Right atrium auricular region (tissue), 2 donors: ENCODE measurements around the gene GADD45B. TPM values are rescaled to one million over a fixed set of nuclear protein-coding genes. Genes with fewer than 3 reads are reported as not detected.
A peak's percentile ranks its signal among the peaks of the same experiment; 100 is the strongest.

ENCODE experiments used
- DNase-seq: peaks from one replicate; pipeline ENCODE4 v3.0.0-alpha.2; 2019; ENCODE audit warnings: low spot score
- H3K27ac ChIP-seq, 2 donors: fragments of 200-600 bp; sonication (generic); 1 replicate in 1 of 2; 2 replicates in 1 of 2; pipeline ENCODE4 v1.5.1; 2016 to 2019
- H3K27me3 ChIP-seq, 2 donors: fragments of 200-600 bp; sonication (generic); one replicate each; pipeline versions ENCODE4 v1.5.1 to v1.6.0; 2017 to 2019
- H3K36me3 ChIP-seq: fragments of 200-600 bp; sonication (generic); one replicate; pipeline ENCODE4 v1.5.1; 2016
- H3K4me1 ChIP-seq, 2 donors: fragments of 200-600 bp; sonication (generic); one replicate each; pipeline versions ENCODE4 v1.5.1 to v1.6.0; 2017 to 2019
- H3K4me3 ChIP-seq, 2 donors: fragments of 200-600 bp; sonication (generic); 1 replicate in 1 of 2; 2 replicates in 1 of 2; pipeline ENCODE4 v1.5.1; 2017 to 2019; ENCODE audit warnings: mild to moderate bottlenecking in 1 of 2, moderate library complexity in 1 of 2
- H3K9me3 ChIP-seq, 2 donors: fragments of 200-600 bp; sonication (generic); one replicate each; pipeline ENCODE4 v1.5.1; 2019
- CTCF ChIP-seq, 2 donors: fragments of 200-600 bp; sonication (generic); IDR thresholded peaks; one replicate each; pipeline ENCODE4 v1.5.1; 2019; ENCODE audit warnings: antibody characterized with exemption in 2 of 2
- total RNA-seq, 2 donors: library from RNA; depleted of rRNA; stranded (reverse); fragments of >200 nt; gene quantifications; one replicate each; pipeline ENCODE4 v1.1.0, GENCODE V29; 2016

Gene GADD45B
- total RNA-seq, 2 donors from 2014 or later = 205 to 218 TPM

- Histone ChIP-seq H3K4me3 (peak overlapping the region in 1 of 2 donors; percentile 76), H3K27ac (peak overlapping the region in 1 of 2 donors; percentile 99), H3K36me3 (peaks cover 21% of the 10 kb centered on the region), H3K4me1 (peaks cover 0 to 39% of the 10 kb centered on the region in 2 donors), H3K27me3 (no peaks in the 10 kb centered on the region), H3K9me3 (no peaks in the 10 kb centered on the region)
- no peak for DNase-seq
- TF ChIP-seq CTCF (IDR thresholded peaks at IDR 0.05) = no peak
These were observed 46.9 kb upstream of the GADD45B start for GRCh38 chr19:2428756-2429711.

GRCh38 chr19:2429917-2430535, 45.9 kb upstream of the GADD45B start:
- Histone ChIP-seq H3K27me3 (no peaks in the 10 kb centered on the region), H3K27ac (no peak overlapping the region), H3K4me1 (peaks cover 0 to 33% of the 10 kb centered on the region in 2 donors), H3K9me3 (no peaks in the 10 kb centered on the region), H3K36me3 (peaks cover 31% of the 10 kb centered on the region), H3K4me3 (no peak overlapping the region)
- no peak for DNase-seq
- TF ChIP-seq CTCF (IDR thresholded peaks at IDR 0.05) = no peak

- H3K4me1 ChIP-seq = peaks cover 0 to 18% of the 10 kb centered on the region in 2 donors
- no peak for TF ChIP-seq CTCF (IDR thresholded peaks at IDR 0.05)
- H3K9me3 ChIP-seq = no peaks in the 10 kb centered on the region
- no peak for DNase-seq
- no peak overlapping the region for H3K4me3 ChIP-seq
- H3K27me3 ChIP-seq = no peaks in the 10 kb centered on the region
- H3K27ac ChIP-seq = no peak overlapping the region
- H3K36me3 ChIP-seq = peaks cover 29% of the 10 kb centered on the region
These were observed 44.4 kb upstream of the GADD45B start for GRCh38 chr19:2431318-2432055.

- no peak for TF ChIP-seq CTCF (IDR thresholded peaks at IDR 0.05)
- no peak for DNase-seq
- H3K36me3 ChIP-seq = peaks cover 26% of the 10 kb centered on the region
These were observed 43.6 kb upstream of the GADD45B start for GRCh38 chr19:2432131-2432848.

GRCh38 chr19:2433854-2434253, 42.1 kb upstream of the GADD45B start:
- Histone ChIP-seq H3K4me1 (peaks cover 0 to under 1% of the 10 kb centered on the region in 2 donors), H3K36me3 (peaks cover 26% of the 10 kb centered on the region), H3K27me3 (no peaks in the 10 kb centered on the region), H3K4me3 (no peak overlapping the region), H3K27ac (no peak overlapping the region), H3K9me3 (no peaks in the 10 kb centered on the region)
- DNase-seq = no peak
- no peak for TF ChIP-seq CTCF (IDR thresholded peaks at IDR 0.05)

More at GRCh38 chr19:2432131-2432848, 43.6 kb upstream of the GADD45B start:
- no peak overlapping the region for H3K27ac ChIP-seq
- peaks cover 0 to 10% of the 10 kb centered on the region in 2 donors for H3K4me1 ChIP-seq
- H3K4me3 ChIP-seq = no peak overlapping the region
- no peaks in the 10 kb centered on the region for H3K27me3 ChIP-seq
- H3K9me3 ChIP-seq = no peaks in the 10 kb centered on the region
